ENCODE measurements around the gene TM4SF20. TPM values are rescaled to one million over a fixed set of nuclear protein-coding genes. Genes with fewer than 3 reads are reported as not detected.

The TM4SF20 gene
- total RNA-seq, 1 donor from 2014 or later: not detected

Other genes starting within 250 kb of the TM4SF20 start
- under 0.01 TPM for gene COL4A4, start 215.1 kb downstream of the TM4SF20 start, total RNA-seq
- gene COL4A3, start 214.7 kb downstream of the TM4SF20 start, total RNA-seq: under 0.01 TPM
- gene MFF, start 54.1 kb downstream of the TM4SF20 start, total RNA-seq: 65.8 TPM
- gene SCYGR1, start 8.6 kb upstream of the TM4SF20 start, total RNA-seq: not detected
- 20.9 TPM for gene AGFG1, start 92.8 kb upstream of the TM4SF20 start, total RNA-seq
- not detected for gene SCYGR2, start 219.6 kb upstream of the TM4SF20 start, total RNA-seq
- not detected for gene SCYGR3, start 235.5 kb upstream of the TM4SF20 start, total RNA-seq
- gene SCYGR4, start 238.2 kb upstream of the TM4SF20 start, total RNA-seq: not detected